Ureter (tissue), 1 donor: ENCODE results near the gene CACNA1A. TPM values are rescaled to one million over a fixed set of nuclear protein-coding genes. Genes with fewer than 3 reads are reported as not detected.

ENCODE experiments used
- DNase-seq: peaks from one replicate; pipeline ENCODE4 v3.0.0-alpha.2; 2020; ENCODE audit warnings: low spot score
- total RNA-seq: library from RNA; stranded (reverse); gene quantifications from one replicate; pipeline ENCODE4 v1.2.4, GENCODE V29; 2023
- donor health status: DM: yes; HTN: yes; CAD: no.

CACNA1A gene
- total RNA-seq, 1 donor from 2014 or later = 2.2 TPM

DNA sequence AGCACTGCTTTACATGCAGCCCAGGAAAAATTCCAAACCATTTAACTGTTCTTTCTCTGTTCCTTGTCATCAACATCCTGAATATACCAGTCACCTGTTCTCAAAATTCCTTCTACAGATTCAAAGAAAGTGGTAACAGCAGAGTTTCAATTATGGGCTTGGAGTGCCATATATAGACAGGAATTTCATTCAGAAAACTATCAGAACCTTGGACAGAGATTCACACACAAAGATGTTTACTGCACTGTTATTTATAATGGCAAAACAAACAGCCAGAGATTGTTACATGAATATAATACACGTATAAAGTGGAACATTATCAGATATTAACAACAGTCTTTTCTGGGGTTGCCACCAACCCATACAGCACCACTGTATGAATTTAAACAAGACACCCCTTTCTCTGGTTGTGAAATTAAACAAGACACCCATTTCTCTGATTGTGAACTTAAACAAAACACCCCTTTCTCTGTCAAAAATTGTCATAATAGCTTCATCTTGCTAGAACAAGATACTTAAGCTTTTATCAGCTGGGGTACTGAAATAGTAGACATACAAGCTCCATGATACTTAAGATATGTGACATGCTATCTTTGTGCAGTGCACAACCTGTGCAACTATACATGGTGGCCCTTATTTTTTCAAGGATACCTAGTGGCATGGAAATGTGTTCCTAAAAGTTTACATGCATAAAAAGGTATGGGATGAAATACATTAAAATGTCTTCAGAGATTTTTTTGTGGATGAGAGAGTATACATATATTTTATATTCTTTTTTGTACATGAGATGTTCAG, 12.6 kb downstream of the CACNA1A start:
- no peak for DNase-seq

DNA sequence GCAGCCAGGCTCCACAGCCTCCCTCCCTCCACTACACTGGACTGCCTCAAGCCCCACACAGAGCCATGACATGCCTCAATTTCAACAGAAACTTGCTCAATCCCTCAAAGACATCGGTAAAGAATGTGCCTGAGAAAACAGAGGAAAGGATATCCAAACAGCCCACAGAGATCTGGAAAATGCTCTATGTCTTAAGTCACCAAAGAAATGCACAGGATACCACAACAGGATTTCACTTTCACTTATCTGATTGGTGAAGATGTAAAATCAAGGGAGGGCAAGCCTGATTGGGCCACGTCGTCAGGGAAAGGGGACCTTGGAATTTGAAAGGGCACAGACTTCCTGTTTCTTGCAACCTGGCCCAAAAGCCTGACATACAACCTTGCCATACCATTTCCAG, 14.2 kb downstream of the CACNA1A start:
- DNase-seq = no peak

DNA sequence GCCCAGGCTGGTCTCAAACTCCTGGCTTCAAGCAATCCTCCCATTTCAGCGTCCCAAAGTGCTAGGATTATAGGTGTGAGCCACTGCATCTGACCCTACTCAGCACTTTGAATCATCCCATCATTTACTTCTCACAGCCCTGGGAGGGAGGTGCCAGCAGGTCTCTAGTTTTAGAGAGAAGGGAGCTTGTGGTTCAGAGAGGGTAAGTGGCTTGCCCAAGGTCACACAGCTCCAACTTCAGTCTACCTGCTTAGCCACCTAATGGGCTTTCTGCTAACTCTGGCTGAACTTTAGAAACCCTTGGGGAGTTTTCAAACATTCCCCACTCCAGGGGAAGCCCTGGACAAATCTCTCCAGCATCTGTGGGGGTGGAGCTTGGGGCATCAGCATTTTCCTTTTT, 18.3 kb downstream of the CACNA1A start:
- no peak for DNase-seq

DNA sequence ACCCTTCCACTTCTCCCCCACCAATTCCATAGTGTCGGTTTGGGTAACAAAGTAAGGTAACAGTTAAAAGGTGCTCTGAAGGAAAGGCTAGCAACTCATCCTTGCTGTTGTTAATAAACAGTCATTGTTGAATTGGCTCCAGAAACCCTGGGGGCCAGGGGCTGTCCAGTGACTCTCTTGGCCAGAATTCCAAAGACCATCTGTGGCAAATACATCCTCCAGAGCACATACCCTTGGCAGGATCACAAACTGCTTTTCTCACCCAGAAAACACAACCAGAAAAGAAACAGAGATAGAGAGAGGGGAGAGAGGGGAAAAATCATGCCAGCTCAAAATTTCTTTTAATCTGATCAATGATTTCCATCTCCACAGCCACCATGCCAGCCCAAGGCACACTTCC, 22.1 kb downstream of the CACNA1A start:
- no peak for DNase-seq

DNA sequence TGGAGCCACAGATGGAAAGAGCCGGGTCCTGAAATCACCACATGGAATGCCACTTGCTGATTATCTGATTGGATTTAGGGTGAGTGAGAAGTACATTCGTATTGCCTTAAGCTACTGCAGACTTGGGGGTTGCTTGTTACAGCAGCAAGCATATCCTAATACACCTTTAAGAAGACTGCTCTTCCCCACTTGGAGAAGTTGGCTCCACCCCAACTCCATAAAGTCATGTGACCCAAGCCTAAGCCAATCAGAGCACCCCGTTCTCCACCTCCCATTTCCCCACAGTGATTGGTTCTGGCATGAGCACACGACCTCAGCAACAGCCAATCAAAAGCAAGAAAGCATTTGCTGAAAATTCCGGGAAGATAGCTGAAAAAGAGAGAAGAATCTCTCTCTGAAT, 23.1 kb downstream of the CACNA1A start:
- DNase-seq = no peak

DNA sequence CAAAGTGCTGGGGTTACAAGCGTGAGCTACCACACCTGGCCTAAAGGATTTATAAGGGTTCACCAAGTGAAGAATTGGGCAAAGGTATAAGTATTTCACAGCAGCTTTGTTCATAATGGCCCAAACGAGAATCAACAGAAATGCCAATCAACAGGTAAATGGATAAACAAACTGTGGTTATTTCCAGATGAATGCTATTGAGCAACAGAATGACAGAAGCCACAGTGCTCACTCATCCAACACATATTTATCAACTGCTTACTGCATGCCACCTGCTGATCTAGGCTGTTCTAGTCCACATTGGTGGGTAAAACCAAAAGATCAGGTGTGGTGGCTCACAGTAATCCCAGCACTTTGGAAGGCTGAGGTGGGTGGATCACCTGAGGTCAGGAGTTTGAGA, 27.7 kb downstream of the CACNA1A start:
- DNase-seq = no peak

DNA sequence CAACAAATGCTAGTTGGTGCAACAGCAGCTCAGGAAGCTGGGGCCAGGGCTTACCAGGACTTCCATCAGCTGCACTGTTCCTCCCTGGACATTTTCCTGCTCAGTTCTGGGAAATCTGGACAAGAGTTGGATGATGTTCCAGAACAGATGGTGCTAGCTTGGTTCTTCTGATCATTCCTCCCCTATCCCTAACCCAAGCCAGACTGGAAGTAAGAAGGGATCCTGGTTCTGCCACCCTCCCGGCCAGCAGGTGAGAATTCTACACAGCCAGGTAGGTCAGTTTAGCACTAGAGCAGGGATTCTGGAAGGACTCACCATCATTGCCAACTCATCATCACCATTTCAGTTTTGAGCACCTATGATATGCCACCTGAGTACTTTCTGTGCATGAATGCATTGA, 30.2 kb downstream of the CACNA1A start:
- DNase-seq = no peak

DNA sequence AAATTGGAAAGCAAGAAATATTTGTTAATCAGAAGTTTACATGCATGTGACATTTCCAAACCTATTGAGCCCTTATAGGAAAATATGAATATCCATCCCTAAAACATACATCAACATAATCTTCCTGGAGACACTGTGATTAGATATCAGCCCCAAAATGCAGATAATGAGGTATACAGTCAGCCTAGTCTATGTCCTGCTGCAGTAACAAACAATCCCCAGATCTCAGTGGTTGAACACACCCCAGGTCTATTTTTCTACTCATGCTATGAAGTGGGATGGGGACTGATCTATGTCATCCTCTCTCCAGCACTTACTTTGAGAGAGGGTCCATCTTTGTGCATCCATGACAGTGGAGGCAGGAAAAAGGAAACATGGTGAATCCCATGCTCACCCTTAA, 31.2 kb downstream of the CACNA1A start:
- DNase-seq = no peak

DNA sequence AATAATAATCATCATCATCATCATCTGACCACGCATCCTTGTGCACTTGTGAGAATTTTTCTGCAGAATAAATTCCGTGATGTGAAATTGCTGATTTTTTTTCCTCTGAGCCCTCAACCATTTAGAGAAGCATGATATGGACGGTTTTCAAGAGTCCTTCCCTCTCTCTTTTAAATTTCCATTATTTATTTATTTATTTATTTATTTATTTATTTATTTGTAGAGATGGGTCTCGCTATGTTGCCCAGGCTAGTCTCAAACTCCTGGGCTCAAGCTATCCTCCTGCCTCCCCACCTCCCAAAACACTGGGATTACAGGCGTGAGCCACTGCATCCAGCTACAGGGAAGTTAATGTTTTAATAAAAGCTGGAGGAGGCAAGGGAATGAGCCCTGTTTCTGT, 39.6 kb downstream of the CACNA1A start:
- no peak for DNase-seq

DNA sequence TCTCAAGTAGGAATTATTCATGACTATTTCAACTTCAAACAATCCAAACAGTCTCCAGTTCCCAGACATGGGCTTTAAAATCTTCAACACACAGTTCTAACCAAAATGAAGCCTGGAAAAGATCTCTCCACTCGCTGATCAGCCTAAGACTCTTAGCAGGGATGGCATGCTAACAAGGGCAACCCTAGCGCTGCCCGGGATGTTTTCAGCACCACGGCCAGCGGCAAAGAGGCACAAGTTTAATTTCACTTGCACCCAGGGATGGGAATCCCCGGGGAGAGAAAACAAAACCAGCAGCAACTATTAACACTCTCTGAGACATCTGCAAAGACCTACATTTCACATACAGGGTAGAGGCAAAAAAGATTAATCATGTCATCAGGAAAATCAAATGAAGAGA, 43.0 kb downstream of the CACNA1A start:
- DNase-seq = no peak

DNA sequence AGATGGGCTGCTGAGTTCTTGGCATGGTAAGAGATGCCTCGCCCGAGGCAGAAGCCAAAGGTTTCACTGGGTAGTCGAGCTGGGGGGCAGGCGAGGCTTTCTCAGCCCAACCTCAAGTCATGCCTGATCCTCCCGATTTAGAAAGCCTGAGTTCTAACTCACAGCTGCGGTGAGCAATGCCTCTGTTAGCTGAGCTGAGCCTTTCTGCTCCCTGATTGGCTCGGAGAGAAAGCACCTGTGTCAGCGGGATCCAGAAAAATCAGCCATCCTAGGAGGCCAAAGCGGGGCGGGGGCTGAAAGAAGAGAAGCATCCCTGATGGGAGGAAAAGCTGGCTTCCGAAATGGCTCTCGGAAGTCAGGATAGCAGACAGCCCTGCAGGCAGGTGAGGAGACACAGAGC, 44.7 kb downstream of the CACNA1A start:
- DNase-seq = no peak

DNA sequence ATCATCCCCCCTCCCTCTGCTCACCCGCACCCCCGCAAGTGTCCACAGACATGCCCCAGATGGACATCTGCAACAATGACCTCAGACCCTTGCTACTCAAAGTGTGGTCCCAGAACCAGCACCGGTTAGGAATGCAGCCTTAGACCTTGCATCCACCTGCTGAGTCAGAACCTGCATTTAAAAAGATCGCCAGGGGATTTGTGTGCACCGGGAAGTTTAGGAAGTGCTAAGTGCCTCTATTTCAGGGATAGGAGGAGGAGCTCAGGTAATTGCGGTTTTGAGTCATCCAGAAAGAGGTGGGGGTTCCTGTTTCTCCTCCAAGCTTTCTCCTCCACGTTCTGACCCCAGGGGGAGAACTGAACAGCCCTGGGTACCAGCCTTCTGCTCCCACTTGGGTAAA, 46.2 kb downstream of the CACNA1A start:
- DNase-seq = no peak

DNA sequence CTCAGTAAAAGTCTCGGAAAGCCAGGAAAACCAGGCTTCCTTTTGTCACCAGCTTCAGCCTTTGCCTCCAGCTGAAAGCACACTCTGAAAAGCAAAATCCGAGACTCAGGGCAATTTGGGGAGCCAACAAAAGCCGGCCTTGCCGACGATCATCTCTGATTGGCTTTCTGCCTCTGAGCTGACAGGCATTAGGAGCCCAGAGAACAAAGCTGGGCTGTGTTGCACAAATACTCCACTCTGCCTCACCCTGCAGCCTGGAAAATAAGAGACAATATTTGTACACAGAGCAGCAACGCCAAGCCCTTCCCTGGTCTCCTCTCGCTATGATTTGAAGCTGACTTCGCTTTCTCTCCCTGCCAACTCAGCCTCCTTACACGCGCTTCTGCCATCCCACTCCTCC, 46.9 kb downstream of the CACNA1A start:
- no peak for DNase-seq

DNA sequence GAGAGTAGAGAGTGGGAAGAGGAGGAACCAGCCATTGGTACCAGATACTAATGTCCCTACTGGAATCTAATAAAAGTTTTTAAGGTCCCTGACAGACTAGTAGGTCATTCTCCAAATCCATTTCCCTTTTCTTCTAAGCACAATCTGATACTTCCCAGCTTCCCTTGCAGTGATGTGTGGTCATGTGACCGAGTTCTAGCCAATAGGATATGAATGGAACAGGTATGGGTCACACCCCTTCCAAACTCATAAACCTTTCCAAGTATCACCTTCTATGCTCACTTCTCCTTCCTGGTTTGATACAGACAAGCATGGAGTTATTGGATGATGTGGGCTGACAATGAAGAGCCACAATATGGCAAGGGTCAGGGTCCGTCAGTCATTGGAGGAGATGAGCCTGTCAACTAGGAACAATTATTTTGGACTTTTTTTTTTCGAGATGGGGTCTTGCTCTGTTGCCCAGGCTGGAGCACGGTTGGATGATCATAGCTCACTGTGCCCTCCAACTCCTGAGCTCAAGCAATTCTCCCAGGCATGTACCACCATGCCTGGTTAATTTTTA, 54.8 kb downstream of the CACNA1A start:
- DNase-seq = no peak

DNA sequence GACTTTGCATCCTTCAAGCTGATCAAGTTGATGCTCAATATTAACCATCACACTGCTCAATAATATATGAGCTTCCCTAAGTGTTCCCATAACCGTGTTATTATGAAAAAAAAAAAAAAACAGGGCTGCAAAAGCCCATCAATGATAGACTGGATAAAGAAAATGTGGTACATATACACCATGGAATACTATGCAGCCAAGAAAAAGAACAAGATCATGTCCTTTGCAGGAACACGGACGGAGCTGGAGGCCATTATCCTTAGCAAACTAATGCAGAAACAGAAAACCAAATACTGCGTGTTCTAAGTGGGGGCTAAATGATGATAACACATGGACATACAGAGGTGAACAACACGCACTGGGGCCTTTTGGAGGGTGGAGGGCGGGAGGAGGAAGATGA, 58.3 kb downstream of the CACNA1A start:
- DNase-seq = no peak

DNA sequence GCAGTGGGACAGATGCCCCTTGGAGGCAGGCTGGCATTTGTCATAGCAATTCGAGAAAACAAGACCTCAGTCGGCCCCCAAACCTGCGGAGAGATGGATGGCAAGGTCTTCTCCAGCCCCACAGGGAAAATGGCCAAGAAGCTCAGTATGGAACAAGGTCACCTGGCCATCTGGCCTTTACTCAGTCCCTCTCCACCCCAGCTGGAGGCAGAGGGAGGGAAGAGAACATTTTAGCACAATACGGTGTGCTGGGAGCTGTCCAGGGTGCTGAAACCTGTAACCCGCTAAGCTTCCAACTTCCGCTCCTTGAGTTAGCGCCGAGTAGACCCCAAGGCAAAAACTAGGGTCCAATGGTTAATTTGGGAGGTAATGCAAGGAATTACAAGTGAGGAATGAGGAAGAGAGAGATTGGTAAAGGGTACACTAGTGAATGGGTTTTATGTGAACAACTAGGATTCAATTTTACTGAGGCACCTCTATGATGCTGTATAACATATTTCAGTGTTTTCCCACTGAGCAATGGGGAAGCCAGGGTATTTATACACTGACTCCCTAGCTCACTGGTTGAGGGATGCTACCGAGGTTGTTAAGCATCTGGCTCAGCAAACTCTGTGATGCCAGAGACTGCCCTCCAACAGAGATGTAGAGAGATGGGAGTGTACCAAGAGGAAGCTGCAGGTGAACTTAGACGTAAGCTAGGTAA, 64.3 kb downstream of the CACNA1A start:
- DNase-seq = peak; percentile 45

DNA sequence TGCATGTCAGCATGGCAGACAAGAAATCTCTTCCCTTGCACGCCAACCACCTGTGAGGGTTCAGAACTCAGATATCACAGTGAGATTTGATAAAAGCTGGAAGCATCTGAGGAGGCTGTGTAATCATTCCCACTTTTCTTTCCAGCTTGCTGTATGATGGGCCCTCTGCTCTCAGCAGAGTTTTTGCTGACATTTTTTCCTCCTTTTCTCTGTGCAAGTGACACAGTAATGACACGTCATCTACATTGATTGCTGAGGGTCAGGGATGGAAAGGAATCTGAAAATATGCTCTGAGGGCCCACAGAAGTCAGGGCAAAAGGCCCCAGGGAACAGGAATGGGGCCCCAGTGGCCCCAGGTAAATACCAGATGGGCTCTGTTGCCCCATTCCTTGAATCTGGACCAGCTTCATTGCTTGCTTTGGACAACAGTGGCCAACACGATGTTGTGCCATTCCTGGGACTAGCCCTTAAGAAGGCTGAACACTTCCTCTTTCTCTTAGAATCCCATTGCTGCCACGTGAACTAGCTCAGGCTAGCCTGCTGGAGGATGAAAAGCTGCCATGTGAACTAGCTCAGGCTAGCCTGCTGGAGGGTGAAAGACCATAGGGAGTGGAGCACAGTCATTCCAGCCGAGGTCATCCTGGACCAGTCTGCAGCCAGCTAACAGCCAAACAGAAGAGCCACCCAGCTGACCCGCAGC, 68.2 kb downstream of the CACNA1A start:
- DNase-seq = no peak

DNA sequence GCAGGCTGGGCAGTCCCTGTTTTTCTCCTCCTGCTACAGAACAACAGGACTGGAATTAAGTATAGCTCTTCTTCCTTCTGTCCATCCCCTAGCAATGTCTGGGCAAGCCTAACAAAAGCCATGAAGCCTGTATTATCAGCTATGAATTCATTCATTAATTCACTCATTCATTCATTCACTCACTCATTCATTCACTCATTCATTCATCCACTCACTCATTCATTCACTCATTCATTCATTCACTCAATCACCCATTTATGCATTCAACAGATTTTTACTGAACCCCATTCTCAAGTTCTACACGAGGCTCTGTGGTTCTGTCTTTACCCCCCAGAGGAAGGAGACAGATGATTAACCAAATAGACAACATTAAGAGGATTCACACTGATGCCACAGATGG, 69.9 kb downstream of the CACNA1A start:
- no peak for DNase-seq

DNA sequence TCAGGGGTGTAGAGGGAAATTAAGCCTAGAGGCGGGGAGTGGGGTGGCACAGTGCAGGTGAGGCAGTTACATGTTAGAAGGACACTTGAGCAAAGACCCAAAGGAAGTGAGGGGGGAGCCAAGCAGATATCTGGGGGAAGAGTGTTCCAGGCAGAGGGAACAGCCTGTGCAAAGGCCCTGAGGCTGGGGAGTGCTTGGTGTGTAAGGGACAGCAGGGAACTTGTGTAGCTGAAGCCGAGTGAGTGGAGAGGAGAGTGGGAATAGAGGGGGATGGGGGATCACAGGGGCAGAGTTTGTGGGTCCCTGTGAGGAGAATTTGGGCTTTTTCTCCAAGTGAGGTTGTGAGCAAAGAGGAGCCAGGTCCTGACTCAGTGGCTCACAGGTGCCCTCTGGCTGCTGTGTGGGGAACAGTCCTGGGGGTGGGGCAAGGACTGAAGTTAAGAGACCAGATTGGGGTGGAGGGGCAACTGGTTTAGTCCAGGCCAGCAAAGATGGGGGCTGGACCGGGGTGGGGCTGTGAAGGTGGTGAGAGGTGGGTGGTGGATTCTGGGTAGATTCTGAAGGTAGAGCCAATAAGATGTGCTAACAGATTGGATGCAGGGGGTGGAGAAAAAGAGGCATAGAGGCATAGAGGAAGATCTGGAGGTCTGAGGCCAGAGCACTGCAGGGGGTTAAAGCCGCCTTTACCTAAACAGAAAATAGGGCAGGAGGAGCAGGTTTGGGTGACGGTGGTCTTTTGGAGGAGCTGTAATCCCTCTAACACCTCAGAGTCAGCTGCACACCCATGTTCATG, 75.3 kb downstream of the CACNA1A start:
- peak; percentile 44 for DNase-seq

DNA sequence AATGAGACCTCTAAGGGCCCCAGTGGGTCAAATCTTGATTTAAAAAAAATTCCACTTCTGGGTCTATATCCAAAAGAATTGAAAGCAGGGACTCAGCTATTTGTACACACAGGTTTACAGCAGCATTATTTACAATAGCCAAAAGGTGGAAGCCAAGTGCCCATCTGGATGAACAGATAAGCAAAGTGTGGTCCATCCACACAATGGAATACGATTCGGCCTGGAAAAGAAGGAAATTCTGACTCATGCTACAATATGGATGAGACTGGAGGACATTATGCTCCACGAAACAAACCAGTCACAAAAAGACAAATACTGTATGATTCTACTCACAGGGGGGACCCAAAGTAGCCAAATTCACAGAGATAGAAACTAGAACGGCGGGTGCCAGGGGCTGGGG, 76.7 kb downstream of the CACNA1A start:
- no peak for DNase-seq

DNA sequence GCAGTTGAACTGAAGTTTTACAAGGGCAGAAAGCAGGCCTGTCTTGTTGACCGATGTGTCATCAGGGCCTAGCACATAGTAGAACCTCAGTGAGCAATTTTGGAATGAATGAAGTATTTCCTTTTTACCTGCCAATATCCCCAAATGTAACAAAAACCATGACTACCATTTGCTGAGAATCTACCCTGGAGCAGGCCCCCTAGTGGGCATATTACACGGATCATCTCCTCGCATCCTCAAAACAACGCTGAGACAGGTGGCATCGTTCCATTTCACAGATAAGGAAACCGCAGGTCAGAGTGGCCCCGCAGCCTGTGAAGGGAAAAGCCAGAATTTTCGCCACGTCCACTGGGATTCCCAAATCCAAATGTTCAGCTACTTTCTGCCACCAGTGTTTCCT, 77.9 kb downstream of the CACNA1A start:
- DNase-seq = no peak
